K562 (cell line): ENCODE measurements around the gene CDC45. TPM values are rescaled to one million over a fixed set of nuclear protein-coding genes. Genes with fewer than 3 reads are reported as not detected.
A peak's percentile ranks its signal among the peaks of the same experiment; 100 is the strongest.

ENCODE experiments used
- BRCA1 ChIP-seq, 2 experiments: fragments of 450-650 bp in 1 of 2; sonication (generic) in 1 of 2; formaldehyde crosslinking in 1 of 2; IDR thresholded peaks; 2 replicates each; pipeline versions ENCODE4 v1.5.0 to v1.6.1; 2017 to 2020; ENCODE audit warnings: mild to moderate bottlenecking in 1 of 2, missing genetic modification reagents in 1 of 2
- CBX2 ChIP-seq: fragments of 200-600 bp; sonication (generic); IDR thresholded peaks from one replicate; pipeline ENCODE4 v1.6.1; 2012; ENCODE audit warnings: mild to moderate bottlenecking, low read length, inconsistent platforms; ENCODE audit not compliant: insufficient read depth, poor library complexity, severe bottlenecking
- CBX3 ChIP-seq, 2 experiments: IDR thresholded peaks; 1 replicate in 1 of 2; 2 replicates in 1 of 2; pipeline ENCODE4 v1.6.1; 2012; ENCODE audit warnings: inconsistent platforms in 2 of 2, low read length in 2 of 2, borderline replicate concordance in 1 of 2, control low read depth in 1 of 2
- CEBPG ChIP-seq, 3 experiments: fragments of 200-800 bp in 1 of 3; sonication (Bioruptor generic) in 1 of 3; sonication (generic) in 1 of 3; formaldehyde crosslinking in 1 of 3; IDR thresholded peaks in 2 of 3; conservative IDR thresholded peaks in 1 of 3; 2 replicates each; pipeline versions ENCODE4 v1.6.1 to v1.8.0; 2016 to 2022; ENCODE audit warnings: missing compliant biosample characterization in 2 of 3, missing genetic modification characterization in 2 of 3, mild to moderate bottlenecking in 1 of 3, missing genetic modification reagents in 1 of 3
- CHD2 ChIP-seq: IDR thresholded peaks from 2 replicates; pipeline ENCODE4 v1.6.1; 2011; ENCODE audit warnings: low read depth, low read length
- CTBP1 ChIP-seq: fragments of 450-650 bp; IDR thresholded peaks from 2 replicates; pipeline ENCODE4 v1.6.1; 2016; ENCODE audit warnings: borderline replicate concordance
- DACH1 ChIP-seq: fragments of 450-650 bp; IDR thresholded peaks from 2 replicates; pipeline ENCODE4 v1.6.1; 2018; ENCODE audit not compliant: partially characterized antibody
- E2F1 ChIP-seq: sonication (generic); formaldehyde crosslinking; IDR thresholded peaks from 2 replicates; pipeline ENCODE4 v1.8.1; 2023; ENCODE audit warnings: mild to moderate bottlenecking, missing genetic modification reagents, moderate library complexity
- E2F4 ChIP-seq: sonication (generic); formaldehyde crosslinking; IDR thresholded peaks from 2 replicates; pipeline ENCODE4 v1.8.0; 2022; ENCODE audit warnings: mild to moderate bottlenecking, low read depth, missing genetic modification reagents
- E2F8 ChIP-seq: fragments of 450-650 bp; IDR thresholded peaks from 2 replicates; pipeline ENCODE4 v1.7.1; 2018; ENCODE audit warnings: mild to moderate bottlenecking, low read depth; ENCODE audit not compliant: partially characterized antibody
- ETS1 ChIP-seq: conservative IDR thresholded peaks from 2 replicates; pipeline ENCODE4 v1.6.1; 2011; ENCODE audit warnings: low read depth, mild to moderate bottlenecking, low read length; ENCODE audit not compliant: control insufficient read depth
- HCFC1 ChIP-seq: IDR thresholded peaks from 2 replicates; pipeline ENCODE4 v1.6.1; 2012; ENCODE audit warnings: low read depth, low read length, improper control_type of control experiment
- KDM1A ChIP-seq, 2 experiments: fragments of 450-650 bp; IDR thresholded peaks; 2 replicates each; pipeline ENCODE4 v1.6.1; 2016; ENCODE audit warnings: mild to moderate bottlenecking in 2 of 2
- KDM5B ChIP-seq: fragments of 200-600 bp; sonication (generic); IDR thresholded peaks from 2 replicates; pipeline ENCODE4 v1.6.1; 2012; ENCODE audit warnings: low read depth, mild to moderate bottlenecking, moderate library complexity, low read length, control low read depth, inconsistent platforms; ENCODE audit not compliant: insufficient replicate concordance
- RBM22 ChIP-seq: fragments of 200-400 bp; formaldehyde crosslinking; IDR thresholded peaks from 2 replicates; pipeline ENCODE4 v1.6.1; 2018; ENCODE audit warnings: low read length, low read depth; ENCODE audit not compliant: poor library complexity, severe bottlenecking
- SP2 ChIP-seq: IDR thresholded peaks from 2 replicates; pipeline ENCODE4 v1.6.1; 2011; ENCODE audit warnings: mild to moderate bottlenecking, low read depth, low read length, moderate library complexity; ENCODE audit not compliant: poor library complexity, severe bottlenecking; ENCODE audit errors: extremely low read depth
- ZBTB1 ChIP-seq: sonication (generic); formaldehyde crosslinking; IDR thresholded peaks from 2 replicates; pipeline ENCODE4 v1.8.1; 2023; ENCODE audit warnings: missing genetic modification reagents, low read depth, mild to moderate bottlenecking, borderline replicate concordance
- polyA plus RNA-seq, 8 experiments: library from polyadenylated mRNA; depleted of rRNA in 4 of 8; stranded (reverse) in 5 of 8; unstranded in 3 of 8; fragments of >200 nt; fragmentation: Nextera tagmentation in 2 of 8; fragmentation: Illumina TruSeq in 1 of 8; extraction: Ambion mirVana in 2 of 8; extraction: Trizol in 1 of 8; gene quantifications; 2 replicates each; pipeline versions ENCODE4 v1.2.1 to v1.2.3, GENCODE V29; 2011 to 2014; ENCODE audit warnings: inconsistent platforms in 1 of 8, missing spikeins in 1 of 8
- total RNA-seq, 7 experiments: library from RNA; depleted of rRNA in 6 of 7; stranded (reverse); fragments of >200 nt in 6 of 7; fragmentation: Illumina TruSeq in 2 of 7; extraction: Trizol in 2 of 7; gene quantifications; 2 replicates each; pipeline versions ENCODE4 v1.2.1 to v1.2.3, GENCODE V29; 2011 to 2021; ENCODE audit warnings: low replicate concordance in 1 of 7

CDC45 gene
- total and polyA plus RNA-seq, 9 of the 15 experiments (the other 6 are each of a cell fraction or from before 2014, with no cell fraction given) = 251 to 580 (median 410) TPM

GRCh38 chr22:19508024-19508776 is 28.5 kb downstream of the CDC45 start (continued):
- TF ChIP-seq E2F1 (CRISPR knock-in tag) (0 out of 2 replicates have a peak, but pooled peaks have one; percentile 22), SP2 (peak; percentile 20), CBX3 (IDR thresholded peaks at IDR 0.05; ENCODE audit: borderline replicate concordance in 1 of 2, low read length in 2 of 2) (peak in 1 of 2 experiments; percentile 10; a peak in 1 of 3 replicates), CBX2 (no peak), CHD2 (0 out of 2 replicates have a peak, but pooled peaks have one; percentile 3), CEBPG (CRISPR knock-in tag; IDR thresholded peaks at IDR 0.05) (peak; percentile 38; the same call in 1 of the 2 replicates), CEBPG (tag; conservative IDR thresholded peaks at IDR 0.05 in 1 of 2, IDR thresholded peaks at IDR 0.05 in 1 of 2) (no peak), CTBP1 (no peak), E2F8 (peak; percentile 11), KDM1A (IDR thresholded peaks at IDR 0.05) (no peak), BRCA1 (IDR thresholded peaks at IDR 0.05) (no peak), BRCA1 (CRISPR knock-in tag; IDR thresholded peaks at IDR 0.05) (peak; percentile 97; the same call in 1 of the 2 replicates), DACH1 (no peak), KDM5B (peak; percentile 28), ZBTB1 (0 out of 2 replicates have a peak, but pooled peaks have one; percentile 70), HCFC1 (no peak), RBM22 (peak; percentile 50), E2F4 (CRISPR knock-in tag) (peak; percentile 41), ETS1 (0 out of 2 replicates have a peak, but pooled peaks have one; percentile 37)
